Right cardiac atrium (tissue), 5 donors: Measurements from ENCODE around the gene IFT43. TPM values are rescaled to one million over a fixed set of nuclear protein-coding genes. Genes with fewer than 3 reads are reported as not detected.

ENCODE experiments used
- ATAC-seq, 2 donors: fragments of 200-7000 bp; cut with Tn5 transposase; one replicate each; pipeline versions ENCODE4 v1.8.0 to v1.9.1; 2020; ENCODE audit warnings: moderate library complexity in 2 of 2, mild to moderate bottlenecking in 1 of 2
- DNase-seq, 3 donors: peaks; one replicate each; pipeline ENCODE4 v3.0.0-alpha.2; 2020
- H3K27ac ChIP-seq: one replicate; pipeline ENCODE4 v1.5.1; 2013; ENCODE audit warnings: mild to moderate bottlenecking, low read length, control low read depth, moderate library complexity
- H3K27me3 ChIP-seq: one replicate; pipeline ENCODE4 v1.6.1; 2013; ENCODE audit not compliant: control insufficient read depth, insufficient read depth
- H3K4me1 ChIP-seq: one replicate; pipeline ENCODE4 v1.6.1; 2013; ENCODE audit warnings: low read length; ENCODE audit not compliant: control insufficient read depth, insufficient read depth
- H3K4me3 ChIP-seq: one replicate; pipeline ENCODE4 v1.5.1; 2013; ENCODE audit warnings: low read length, control low read depth
- H3K9me3 ChIP-seq: one replicate; pipeline ENCODE4 v1.6.1; 2013; ENCODE audit warnings: low read length; ENCODE audit not compliant: control insufficient read depth
- WGBS: extraction: QIAGEN DNeasy Blood & Tissue Kit; methylation state at CpG from one replicate; pipeline ENCODE4 v1.1.7; 2013; 5-methylcytosine and 5-hydroxymethylcytosine counted together
- intact Hi-C, 4 donors: fragments of 100-400 bp; cut with DNase I; formaldehyde crosslinking; loops; one replicate each; pipeline versions ENCODE4 v1.11.0 to v1.14.0; 2022 to 2023
- polyA plus RNA-seq: library from polyadenylated mRNA; stranded (reverse); fragments of 200-250 nt; gene quantifications from one replicate; pipeline ENCODE4 v1.2.3, GENCODE V29; 2013
- total RNA-seq, 4 donors: library from RNA; stranded (reverse); fragmentation: NEBNext Ultra II Directional; extraction: Animal tissue kit (Norgen Biotek cat#: 25700); gene quantifications; one replicate each; pipeline ENCODE4 v1.2.1, GENCODE V29; 2021
- donor health status: healthy with polysubstance abuse.
- donor health status: DM: no; HTN: yes; CAD: no.
- donor health status: DM: no; HTN: no; CAD: no.
- donor health status: DM: no; HTN: yes; CAD: no; lungs with severe emphysema.
- donor health status: DM: yes; HTN: yes; CAD: no.

Gene IFT43
- total and polyA plus RNA-seq, 5 donors: 46.1 to 76.2 (median 58.5) TPM

- intact Hi-C loops: no loop called here
- no peak for DNase-seq
- peak in 1 of 2 donors; percentile 44 for ATAC-seq
- H3K4me3 ChIP-seq: no peak overlapping the region
- WGBS: 36% methylated on average over 4 of the region's 4 CpGs
- H3K27ac ChIP-seq: no peak overlapping the region
- peaks cover 9% of the 10 kb centered on the region for H3K4me1 ChIP-seq
- no peaks in the 10 kb centered on the region for H3K27me3 ChIP-seq
- H3K9me3 ChIP-seq: no peaks in the 10 kb centered on the region
These were observed 17.1 kb upstream of the IFT43 start for GRCh38 chr14:75968456-75968855.

- peaks cover 9% of the 10 kb centered on the region for H3K4me1 ChIP-seq
- H3K4me3 ChIP-seq: no peak overlapping the region
- DNase-seq (no peak), ATAC-seq (no peak)
- H3K27me3 ChIP-seq: no peaks in the 10 kb centered on the region
- intact Hi-C loops: no loop called here
- no peak overlapping the region for H3K27ac ChIP-seq
- 54% methylated on average over 4 of the region's 4 CpGs for WGBS
- H3K9me3 ChIP-seq: no peaks in the 10 kb centered on the region
These were observed 16.4 kb upstream of the IFT43 start for GRCh38 chr14:75969126-75969525.

- ATAC-seq: peak in 1 of 2 donors; percentile 69
- Histone ChIP-seq H3K27ac (no peak overlapping the region), H3K4me3 (no peak overlapping the region), H3K4me1 (peaks cover 9% of the 10 kb centered on the region), H3K9me3 (no peaks in the 10 kb centered on the region), H3K27me3 (no peaks in the 10 kb centered on the region)
- intact Hi-C loops: loop anchor here in 1 of 4 donors (10.0 kb wide), 1 partner anchor 165 kb away; no protein-coding TSS in a partner anchor
- no peak for DNase-seq
- WGBS: 67% methylated on average over 8 of the region's 8 CpGs
These were observed 15.7 kb upstream of the IFT43 start for GRCh38 chr14:75969891-75970290.

GRCh38 chr14:75970989-75971388, 14.6 kb upstream of the IFT43 start:
- intact Hi-C loops: loop anchor here in 1 of 4 donors (10.0 kb wide), 1 partner anchor 166 kb away; no protein-coding TSS in a partner anchor
- 74% methylated on average over 9 of the region's 9 CpGs for WGBS
- Histone ChIP-seq H3K27me3 (no peaks in the 10 kb centered on the region), H3K4me3 (no peak overlapping the region), H3K9me3 (no peaks in the 10 kb centered on the region), H3K27ac (no peak overlapping the region), H3K4me1 (peaks cover 9% of the 10 kb centered on the region)
- no peak for DNase-seq
- no peak for ATAC-seq

- intact Hi-C loops: loop anchor here in 1 of 4 donors (10.0 kb wide), 1 partner anchor 167 kb away; no protein-coding TSS in a partner anchor
- no peak for ATAC-seq
These were observed 14.1 kb upstream of the IFT43 start for GRCh38 chr14:75971509-75971908.

GRCh38 chr14:75972801-75973421, 12.7 kb upstream of the IFT43 start:
- intact Hi-C loops: loop anchor here in 1 of 4 donors (10.0 kb wide), 1 partner anchor 168 kb away; no protein-coding TSS in a partner anchor
- peak in 1 of 2 donors; percentile 21 for ATAC-seq
- no peak overlapping the region for H3K27ac ChIP-seq
- H3K9me3 ChIP-seq: no peaks in the 10 kb centered on the region
- WGBS: 37% methylated on average over 7 of the region's 7 CpGs
- no peak overlapping the region for H3K4me3 ChIP-seq
- DNase-seq: no peak
- peaks cover 9% of the 10 kb centered on the region for H3K4me1 ChIP-seq
- H3K27me3 ChIP-seq: no peaks in the 10 kb centered on the region

More at GRCh38 chr14:75971509-75971908, 14.1 kb upstream of the IFT43 start:
- H3K4me3 ChIP-seq: no peak overlapping the region
- no peak overlapping the region for H3K27ac ChIP-seq
- no peaks in the 10 kb centered on the region for H3K9me3 ChIP-seq
- WGBS: 76% methylated on average over 15 of the region's 15 CpGs
- no peaks in the 10 kb centered on the region for H3K27me3 ChIP-seq
- DNase-seq: no peak
- peaks cover 9% of the 10 kb centered on the region for H3K4me1 ChIP-seq

GRCh38 chr14:75976826-75977581, 8.6 kb upstream of the IFT43 start:
- Histone ChIP-seq H3K4me3 (no peak overlapping the region), H3K4me1 (peaks cover 11% of the 10 kb centered on the region), H3K27ac (no peak overlapping the region), H3K27me3 (no peaks in the 10 kb centered on the region), H3K9me3 (no peaks in the 10 kb centered on the region)
- no peak for ATAC-seq
- 60% methylated on average over 8 of the region's 8 CpGs for WGBS
- no peak for DNase-seq
- intact Hi-C loops: loop anchor here in 2 of 4 donors (5.0 to 10.0 kb wide), 2 partner anchors 70 to 172 kb away; no protein-coding TSS in a partner anchor

GRCh38 chr14:75977582-75977943, 8.0 kb upstream of the IFT43 start:
- no peak for ATAC-seq
- WGBS: 56% methylated on average over 3 of the region's 3 CpGs
- Histone ChIP-seq H3K27ac (no peak overlapping the region), H3K9me3 (no peaks in the 10 kb centered on the region), H3K4me3 (no peak overlapping the region), H3K27me3 (no peaks in the 10 kb centered on the region), H3K4me1 (peaks cover 11% of the 10 kb centered on the region)
- DNase-seq: no peak
- intact Hi-C loops: loop anchor here in 2 of 4 donors (5.0 to 10.0 kb wide), 2 partner anchors 70 to 173 kb away; no protein-coding TSS in a partner anchor

GRCh38 chr14:75978249-75978731, 7.3 kb upstream of the IFT43 start:
- Histone ChIP-seq H3K4me1 (peaks cover 10% of the 10 kb centered on the region), H3K27me3 (no peaks in the 10 kb centered on the region), H3K4me3 (no peak overlapping the region), H3K27ac (no peak overlapping the region), H3K9me3 (no peaks in the 10 kb centered on the region)
- ATAC-seq: no peak
- DNase-seq: no peak
- intact Hi-C loops: loop anchor here in 3 of 4 donors (2.0 to 10.0 kb wide), 3 partner anchors 71 to 173 kb away; no protein-coding TSS in a partner anchor
- WGBS: 62% methylated on average over 10 of the region's 10 CpGs

GRCh38 chr14:75979071-75979571, 6.4 kb upstream of the IFT43 start:
- Histone ChIP-seq H3K27ac (no peak overlapping the region), H3K9me3 (no peaks in the 10 kb centered on the region), H3K4me1 (peaks cover 10% of the 10 kb centered on the region), H3K4me3 (peak overlapping the region; percentile 70), H3K27me3 (no peaks in the 10 kb centered on the region)
- WGBS: 37% methylated on average over 14 of the region's 14 CpGs
- DNase-seq (peak in 2 of 3 donors; percentile 30 to 74), ATAC-seq (peak in 1 of 2 donors; percentile 13)
- intact Hi-C loops: loop anchor here in 3 of 4 donors (2.0 to 10.0 kb wide), 3 partner anchors 72 to 174 kb away; no protein-coding TSS in a partner anchor
